H1 (cell line): Measurements from ENCODE around the gene MRPL3. TPM values are rescaled to one million over a fixed set of nuclear protein-coding genes. Genes with fewer than 3 reads are reported as not detected.

Experiments used
- ATF2 ChIP-seq: IDR thresholded peaks from 2 replicates; pipeline ENCODE4 v1.6.1; 2012; ENCODE audit warnings: low read length, inconsistent platforms
- CHD7 ChIP-seq: fragments of 300-600 bp; sonication (generic); IDR thresholded peaks from 2 replicates; pipeline ENCODE4 v1.7.1; 2012; ENCODE audit warnings: low read length, moderate library complexity, mild to moderate bottlenecking, inconsistent platforms; ENCODE audit not compliant: insufficient replicate concordance
- E2F6 ChIP-seq: IDR thresholded peaks from 2 replicates; pipeline ENCODE4 v1.6.1; 2012; ENCODE audit warnings: inconsistent platforms
- HDAC6 ChIP-seq: IDR thresholded peaks from one replicate; pipeline ENCODE4 v1.7.1; 2012; ENCODE audit warnings: low read depth, mild to moderate bottlenecking, inconsistent platforms, low read length, moderate library complexity
- RAD21 ChIP-seq, 2 experiments: IDR thresholded peaks in 1 of 2; conservative IDR thresholded peaks in 1 of 2; 2 replicates each; pipeline ENCODE4 v1.6.1; 2011; ENCODE audit warnings: low read depth in 2 of 2, low read length in 2 of 2, improper control_type of control experiment in 1 of 2, inconsistent platforms in 1 of 2, mild to moderate bottlenecking in 1 of 2, moderate library complexity in 1 of 2
- RBBP5 ChIP-seq: IDR thresholded peaks from 2 replicates; pipeline ENCODE4 v1.7.1; 2012; ENCODE audit warnings: low read depth, mild to moderate bottlenecking, inconsistent platforms, low read length, moderate library complexity, borderline replicate concordance
- RFX5 ChIP-seq: IDR thresholded peaks from 2 replicates; pipeline ENCODE4 v1.6.1; 2011; ENCODE audit warnings: low read depth, low read length, improper control_type of control experiment, borderline replicate concordance
- SUZ12 ChIP-seq: fragments of 200-600 bp; sonication (generic); IDR thresholded peaks from 2 replicates; pipeline ENCODE4 v1.6.1; 2012; ENCODE audit warnings: mild to moderate bottlenecking, inconsistent platforms, low read length, moderate library complexity, mixed read lengths
- TCF12 ChIP-seq: IDR thresholded peaks from 2 replicates; pipeline ENCODE4 v1.6.1; 2011; ENCODE audit warnings: low read depth, mild to moderate bottlenecking, low read length
- polyA plus RNA-seq, 7 experiments: library from polyadenylated mRNA; depleted of rRNA in 3 of 7; stranded (reverse) in 5 of 7; unstranded in 2 of 7; fragments of >200 nt in 5 of 7; fragments of 200-250 nt in 2 of 7; gene quantifications; 1 replicate in 5 of 7; 2 replicates in 1 of 7; 4 replicates in 1 of 7; pipeline versions ENCODE4 v1.2.1 to v1.2.3, GENCODE V29; 2011 to 2013; ENCODE audit warnings: missing spikeins in 2 of 7, mixed read lengths in 2 of 7
- total RNA-seq: library from RNA; stranded (reverse); fragmentation: NEBNext Ultra II Directional; extraction: Animal tissue kit (Norgen Biotek cat#: 25700); gene quantifications from 2 replicates; pipeline ENCODE4 v1.2.1, GENCODE V29; 2021

Gene MRPL3
- total and polyA plus RNA-seq, 2 of the 8 experiments (the other 6 are each of a cell fraction or from before 2014, with no cell fraction given): 164 to 175 TPM

- TF ChIP-seq CHD7 (no peak), SUZ12 (no peak), RFX5 (no peak), RAD21 (IDR thresholded peaks at IDR 0.05 in 1 of 2, conservative IDR thresholded peaks at IDR 0.05 in 1 of 2; ENCODE audit: low read depth in 2 of 2, low read length in 2 of 2) (no peak), HDAC6 (no peak), E2F6 (no peak), ATF2 (no peak), TCF12 (no peak), RBBP5 (no peak)
Observed at GRCh38 chr3:131530388-131530787, 27.6 kb upstream of the MRPL3 start (continued).
